K562 (cell line): ENCODE data around the gene SKAP1. TPM values are rescaled to one million over a fixed set of nuclear protein-coding genes. Genes with fewer than 3 reads are reported as not detected.
A peak's percentile ranks its signal among the peaks of the same experiment; 100 is the strongest.

Experiments used
- CHD4 ChIP-seq: fragments of 200-600 bp; sonication (generic); IDR thresholded peaks from 3 replicates; pipeline ENCODE4 v1.6.1; 2012; ENCODE audit warnings: low read depth, mild to moderate bottlenecking, mixed read lengths, low read length, inconsistent platforms; ENCODE audit not compliant: insufficient read depth, insufficient replicate concordance, poor library complexity, severe bottlenecking
- KDM4B ChIP-seq, 2 experiments: fragments of 450-650 bp in 1 of 2; sonication (generic) in 1 of 2; IDR thresholded peaks; 2 replicates each; pipeline ENCODE4 v1.6.1; 2016 to 2017; ENCODE audit warnings: borderline replicate concordance in 2 of 2, antibody characterized with exemption in 1 of 2, low read depth in 1 of 2, mild to moderate bottlenecking in 1 of 2
- LCOR ChIP-seq: sonication (generic); formaldehyde crosslinking; IDR thresholded peaks from 2 replicates; pipeline ENCODE4 v1.8.0; 2022; ENCODE audit warnings: mild to moderate bottlenecking, missing genetic modification reagents
- MTA2 ChIP-seq: fragments of 450-650 bp; IDR thresholded peaks from 2 replicates; pipeline ENCODE4 v1.6.1; 2016; ENCODE audit warnings: low read depth
- NFYB ChIP-seq: IDR thresholded peaks from 2 replicates; pipeline ENCODE4 v1.6.1; 2011; ENCODE audit warnings: mild to moderate bottlenecking, moderate library complexity; ENCODE audit not compliant: insufficient read length; ENCODE audit errors: extremely low read depth
- SNIP1 ChIP-seq: fragments of 450-650 bp; IDR thresholded peaks from 2 replicates; pipeline ENCODE4 v1.7.1; 2017; ENCODE audit warnings: low read depth, mild to moderate bottlenecking
- SREBF2 ChIP-seq: sonication (generic); formaldehyde crosslinking; IDR thresholded peaks from 2 replicates; pipeline ENCODE4 v1.4.0; 2020; ENCODE audit warnings: mild to moderate bottlenecking, missing genetic modification reagents
- TRIM25 ChIP-seq: fragments of 450-650 bp; IDR thresholded peaks from 2 replicates; pipeline ENCODE4 v1.7.0; 2016; ENCODE audit warnings: borderline replicate concordance
- U2AF2 ChIP-seq: fragments of 200-400 bp; formaldehyde crosslinking; optimal IDR thresholded peaks from 2 replicates; pipeline ENCODE3; 2017; ENCODE audit warnings: low read depth, mild to moderate bottlenecking, low read length
- WHSC1 ChIP-seq: IDR thresholded peaks from one replicate; pipeline ENCODE4 v1.6.1; 2012; ENCODE audit warnings: low read length, control low read depth, inconsistent platforms
- ZBTB49 ChIP-seq: sonication (generic); formaldehyde crosslinking; IDR thresholded peaks from 2 replicates; pipeline ENCODE4 v1.8.0; 2022; ENCODE audit warnings: missing genetic modification reagents, mild to moderate bottlenecking, borderline replicate concordance
- ZNF197 ChIP-seq: fragments of 200-800 bp; sonication (Bioruptor generic); IDR thresholded peaks from 2 replicates; pipeline ENCODE4 v1.6.1; 2016; ENCODE audit warnings: low read depth, missing genetic modification characterization, missing compliant biosample characterization
- ZNF324 ChIP-seq: fragments of 250-450 bp; sonication (Bioruptor Pico); IDR thresholded peaks from 2 replicates; pipeline ENCODE4 v1.4.0; 2020; ENCODE audit warnings: mild to moderate bottlenecking
- polyA plus RNA-seq, 8 experiments: library from polyadenylated mRNA; depleted of rRNA in 4 of 8; stranded (reverse) in 5 of 8; unstranded in 3 of 8; fragments of >200 nt; fragmentation: Nextera tagmentation in 2 of 8; fragmentation: Illumina TruSeq in 1 of 8; extraction: Ambion mirVana in 2 of 8; extraction: Trizol in 1 of 8; gene quantifications; 2 replicates each; pipeline versions ENCODE4 v1.2.1 to v1.2.3, GENCODE V29; 2011 to 2014; ENCODE audit warnings: inconsistent platforms in 1 of 8, missing spikeins in 1 of 8
- total RNA-seq, 7 experiments: library from RNA; depleted of rRNA in 6 of 7; stranded (reverse); fragments of >200 nt in 6 of 7; fragmentation: Illumina TruSeq in 2 of 7; extraction: Trizol in 2 of 7; gene quantifications; 2 replicates each; pipeline versions ENCODE4 v1.2.1 to v1.2.3, GENCODE V29; 2011 to 2021; ENCODE audit warnings: low replicate concordance in 1 of 7
- TF ChIP-seq, protein P1 (sequence below): fragments of 250-450 bp; sonication (Bioruptor Pico); IDR thresholded peaks from 2 replicates; pipeline ENCODE4 v1.5.0; 2021; ENCODE audit warnings: mild to moderate bottlenecking, borderline replicate concordance
- TF ChIP-seq, protein P2 (sequence below): fragments of 250-450 bp; sonication (Bioruptor Pico); IDR thresholded peaks from 2 replicates; pipeline ENCODE4 v1.5.0; 2020; ENCODE audit warnings: mild to moderate bottlenecking, borderline replicate concordance
- TF ChIP-seq, protein P3 (sequence below): fragments of 250-450 bp; sonication (Bioruptor Pico); IDR thresholded peaks from 2 replicates; pipeline ENCODE4 v1.5.0; 2020; ENCODE audit warnings: mild to moderate bottlenecking

SKAP1 gene
- total and polyA plus RNA-seq, 9 of the 15 experiments (the other 6 are each of a cell fraction or from before 2014, with no cell fraction given): 0.06 to 0.80 (median 0.10) TPM; not detected in 4

DNA sequence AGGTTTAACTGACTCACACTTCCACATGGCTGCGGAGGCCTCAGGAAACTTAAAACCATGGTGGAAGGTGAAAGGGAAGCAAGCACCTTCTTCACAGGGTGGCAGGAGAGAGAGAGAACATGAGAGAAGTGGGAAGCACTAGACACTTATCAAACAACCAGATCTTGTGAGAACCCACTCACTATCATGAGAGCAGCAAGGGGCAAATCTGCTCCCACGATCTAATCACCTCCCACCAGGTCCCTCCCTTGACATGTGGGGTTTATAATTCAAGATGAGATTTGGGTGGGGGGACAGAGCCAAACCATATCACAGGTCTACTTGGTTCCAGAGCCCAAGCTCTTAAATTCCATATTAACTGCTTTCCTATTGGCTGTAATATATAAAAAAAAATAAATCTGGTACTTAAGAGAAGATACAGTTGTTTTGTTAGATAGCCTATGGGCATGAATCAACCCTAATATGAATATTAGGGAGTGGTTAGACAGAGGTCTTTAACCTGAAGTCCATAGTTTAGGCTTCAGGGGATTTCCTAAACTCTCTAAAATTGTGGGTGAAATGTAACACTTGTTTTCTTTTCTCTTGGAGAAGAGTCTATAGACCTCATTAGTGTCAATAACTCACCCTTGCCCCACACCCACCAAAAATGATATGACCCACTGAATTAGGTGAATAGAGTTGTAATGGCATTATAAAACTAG, 56.7 kb downstream of the SKAP1 start (continued):
- TF ChIP-seq ZBTB49 (CRISPR knock-in tag) (no peak), CHD4 (no peak), MTA2 (peak; percentile 38; the same call in 1 of the 2 replicates), ZNF324 (no peak), TRIM25 (no peak), SREBF2 (CRISPR knock-in tag) (no peak), ZNF197 (no peak), LCOR (CRISPR knock-in tag) (no peak), WHSC1 (no peak), NFYB (no peak), KDM4B (IDR thresholded peaks at IDR 0.05; ENCODE audit: borderline replicate concordance in 2 of 2, low read depth in 1 of 2) (no peak), SNIP1 (no peak), U2AF2 (no peak)
- TF ChIP-seq, protein P1, sequence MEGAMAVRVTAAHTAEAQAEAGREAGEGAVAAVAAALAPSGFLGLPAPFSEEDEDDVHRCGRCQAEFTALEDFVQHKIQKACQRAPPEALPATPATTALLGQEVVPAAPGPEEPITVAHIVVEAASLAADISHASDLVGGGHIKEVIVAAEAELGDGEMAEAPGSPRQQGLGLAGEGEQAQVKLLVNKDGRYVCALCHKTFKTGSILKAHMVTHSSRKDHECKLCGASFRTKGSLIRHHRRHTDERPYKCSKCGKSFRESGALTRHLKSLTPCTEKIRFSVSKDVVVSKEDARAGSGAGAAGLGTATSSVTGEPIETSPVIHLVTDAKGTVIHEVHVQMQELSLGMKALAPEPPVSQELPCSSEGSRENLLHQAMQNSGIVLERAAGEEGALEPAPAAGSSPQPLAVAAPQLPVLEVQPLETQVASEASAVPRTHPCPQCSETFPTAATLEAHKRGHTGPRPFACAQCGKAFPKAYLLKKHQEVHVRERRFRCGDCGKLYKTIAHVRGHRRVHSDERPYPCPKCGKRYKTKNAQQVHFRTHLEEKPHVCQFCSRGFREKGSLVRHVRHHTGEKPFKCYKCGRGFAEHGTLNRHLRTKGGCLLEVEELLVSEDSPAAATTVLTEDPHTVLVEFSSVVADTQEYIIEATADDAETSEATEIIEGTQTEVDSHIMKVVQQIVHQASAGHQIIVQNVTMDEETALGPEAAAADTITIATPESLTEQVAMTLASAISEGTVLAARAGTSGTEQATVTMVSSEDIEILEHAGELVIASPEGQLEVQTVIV (CRISPR knock-in tag): no peak
- TF ChIP-seq, protein P2, sequence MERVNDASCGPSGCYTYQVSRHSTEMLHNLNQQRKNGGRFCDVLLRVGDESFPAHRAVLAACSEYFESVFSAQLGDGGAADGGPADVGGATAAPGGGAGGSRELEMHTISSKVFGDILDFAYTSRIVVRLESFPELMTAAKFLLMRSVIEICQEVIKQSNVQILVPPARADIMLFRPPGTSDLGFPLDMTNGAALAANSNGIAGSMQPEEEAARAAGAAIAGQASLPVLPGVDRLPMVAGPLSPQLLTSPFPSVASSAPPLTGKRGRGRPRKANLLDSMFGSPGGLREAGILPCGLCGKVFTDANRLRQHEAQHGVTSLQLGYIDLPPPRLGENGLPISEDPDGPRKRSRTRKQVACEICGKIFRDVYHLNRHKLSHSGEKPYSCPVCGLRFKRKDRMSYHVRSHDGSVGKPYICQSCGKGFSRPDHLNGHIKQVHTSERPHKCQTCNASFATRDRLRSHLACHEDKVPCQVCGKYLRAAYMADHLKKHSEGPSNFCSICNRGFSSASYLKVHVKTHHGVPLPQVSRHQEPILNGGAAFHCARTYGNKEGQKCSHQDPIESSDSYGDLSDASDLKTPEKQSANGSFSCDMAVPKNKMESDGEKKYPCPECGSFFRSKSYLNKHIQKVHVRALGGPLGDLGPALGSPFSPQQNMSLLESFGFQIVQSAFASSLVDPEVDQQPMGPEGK: no peak
- TF ChIP-seq, protein P3, sequence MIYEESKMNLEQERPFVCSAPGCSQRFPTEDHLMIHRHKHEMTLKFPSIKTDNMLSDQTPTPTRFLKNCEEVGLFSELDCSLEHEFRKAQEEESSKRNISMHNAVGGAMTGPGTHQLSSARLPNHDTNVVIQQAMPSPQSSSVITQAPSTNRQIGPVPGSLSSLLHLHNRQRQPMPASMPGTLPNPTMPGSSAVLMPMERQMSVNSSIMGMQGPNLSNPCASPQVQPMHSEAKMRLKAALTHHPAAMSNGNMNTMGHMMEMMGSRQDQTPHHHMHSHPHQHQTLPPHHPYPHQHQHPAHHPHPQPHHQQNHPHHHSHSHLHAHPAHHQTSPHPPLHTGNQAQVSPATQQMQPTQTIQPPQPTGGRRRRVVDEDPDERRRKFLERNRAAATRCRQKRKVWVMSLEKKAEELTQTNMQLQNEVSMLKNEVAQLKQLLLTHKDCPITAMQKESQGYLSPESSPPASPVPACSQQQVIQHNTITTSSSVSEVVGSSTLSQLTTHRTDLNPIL (CRISPR knock-in tag): no peak
